A549 (cell line): ENCODE measurements around the gene ZNF319. TPM values are rescaled to one million over a fixed set of nuclear protein-coding genes. Genes with fewer than 3 reads are reported as not detected.
A peak's percentile ranks its signal among the peaks of the same experiment; 100 is the strongest.

Experiments used
- ATAC-seq, 2 experiments: fragments of 200-7000 bp in 1 of 2; fragments of >200 bp in 1 of 2; cut with Nextera tagmentation in 1 of 2; cut with Tn5 transposase in 1 of 2; 3 replicates each; pipeline versions ENCODE4 v1.8.0 to v1.9.1; 2018 to 2020; ENCODE audit warnings: mild to moderate bottlenecking in 1 of 2, moderate library complexity in 1 of 2
- CTCF ChIA-PET: fragments of 300-600 bp; sonication (Branson Sonifier 250); formaldehyde crosslinking; extraction: SDS; loops from one replicate; lab custom pipeline; 2021; ENCODE audit warnings: antibody characterized with exemption, inconsistent platforms; lab: Yijun Ruan, JAX
- POLR2A ChIA-PET: fragments of 350-600 bp; formaldehyde crosslinking; extraction: SDS; loops from one replicate; lab custom pipeline; 2021; ENCODE audit warnings: antibody characterized with exemption, inconsistent platforms; lab: Yijun Ruan, JAX
- DNase-seq, 2 experiments: peaks; one replicate each; pipeline versions ENCODE4 v3.0.0 to v3.0.0-alpha.2; 2011 to 2016; ENCODE audit warnings: low read depth in 1 of 2, low spot score in 1 of 2
- FAIRE-seq: peaks from 2 replicates; lab custom pipeline; 2011; peaks lifted over from hg19 to GRCh38; lab: Jason Lieb, UNC
- H3K27ac ChIP-seq, 2 experiments: fragments of >200 bp; sonication (Bioruptor Twin); formaldehyde crosslinking; 3 replicates each; pipeline ENCODE4 v1.5.1; 2016 to 2017
- H3K4me1 ChIP-seq: fragments of >200 bp; sonication (Bioruptor Twin); formaldehyde crosslinking; 3 replicates; pipeline ENCODE4 v1.6.1; 2016
- H3K4me2 ChIP-seq: fragments of >200 bp; sonication (Bioruptor Twin); formaldehyde crosslinking; 3 replicates; pipeline ENCODE4 v1.6.1; 2016
- H3K4me3 ChIP-seq: fragments of >200 bp; sonication (Bioruptor Twin); formaldehyde crosslinking; 3 replicates; pipeline ENCODE4 v1.5.1; 2016
- H3K9me3 ChIP-seq: fragments of >200 bp; sonication (Bioruptor Twin); formaldehyde crosslinking; 3 replicates; pipeline ENCODE4 v1.6.1; 2016
- CHD4 ChIP-seq: fragments of 200-600 bp; sonication (generic); IDR thresholded peaks from 2 replicates; pipeline ENCODE4 v1.6.1; 2016; ENCODE audit warnings: antibody characterized with exemption, mild to moderate bottlenecking, borderline replicate concordance
- ELK1 ChIP-seq: fragments of 150-350 bp; IDR thresholded peaks from 2 replicates; pipeline ENCODE4 v1.6.1; 2014; ENCODE audit warnings: low read depth, mild to moderate bottlenecking, low read length
- EP300 ChIP-seq, 2 experiments: fragments of >200 bp; sonication (Bioruptor Twin); formaldehyde crosslinking; IDR thresholded peaks; 2 replicates in 1 of 2; 3 replicates in 1 of 2; pipeline ENCODE4 v1.6.1; 2016 to 2017
- FOSB ChIP-seq: fragments of 250-450 bp; sonication (Bioruptor Pico); IDR thresholded peaks from 2 replicates; pipeline ENCODE4 v1.5.0; 2020; ENCODE audit warnings: mild to moderate bottlenecking, moderate library complexity
- FOXS1 ChIP-seq: fragments of 250-450 bp; sonication (Bioruptor Pico); IDR thresholded peaks from 2 replicates; pipeline ENCODE4 v1.5.0; 2020; ENCODE audit warnings: mild to moderate bottlenecking, moderate library complexity
- HDAC2 ChIP-seq: fragments of 200-600 bp; sonication (generic); IDR thresholded peaks from 2 replicates; pipeline ENCODE4 v1.6.1; 2016
- HES2 ChIP-seq: fragments of >200 bp; sonication (Bioruptor Twin); formaldehyde crosslinking; IDR thresholded peaks from 2 replicates; pipeline ENCODE4 v1.6.1; 2016
- HMGXB4 ChIP-seq: fragments of 250-450 bp; sonication (Bioruptor Pico); IDR thresholded peaks from 2 replicates; pipeline ENCODE4 v1.5.0; 2021; ENCODE audit warnings: mild to moderate bottlenecking, moderate library complexity, borderline replicate concordance
- HOXA7 ChIP-seq: fragments of 250-450 bp; sonication (Bioruptor Pico); IDR thresholded peaks from 2 replicates; pipeline ENCODE4 v1.5.0; 2020; ENCODE audit warnings: mild to moderate bottlenecking, moderate library complexity
- HOXB13 ChIP-seq: fragments of 250-450 bp; sonication (Bioruptor Pico); IDR thresholded peaks from 2 replicates; pipeline ENCODE4 v1.5.0; 2020; ENCODE audit warnings: low read depth, mild to moderate bottlenecking, moderate library complexity
- KDM1A ChIP-seq: fragments of 200-600 bp; sonication (generic); IDR thresholded peaks from 2 replicates; pipeline ENCODE4 v1.6.1; 2016; ENCODE audit warnings: low read depth, mild to moderate bottlenecking
- NR3C1 ChIP-seq: fragments of >200 bp; sonication (Bioruptor Twin); formaldehyde crosslinking; IDR thresholded peaks from 3 replicates; pipeline ENCODE4 v1.6.1; 2017
- PHF8 ChIP-seq: fragments of 200-600 bp; sonication (generic); IDR thresholded peaks from 2 replicates; pipeline ENCODE4 v1.6.1; 2016; ENCODE audit warnings: low read depth, mild to moderate bottlenecking, antibody characterized with exemption, moderate library complexity, borderline replicate concordance
- POLR2AphosphoS2 ChIP-seq: conservative IDR thresholded peaks from 2 replicates; pipeline ENCODE4 v1.6.1; 2012; ENCODE audit warnings: low read length, improper control_type of control experiment, inconsistent platforms
- RCOR1 ChIP-seq: fragments of 150-350 bp; IDR thresholded peaks from 2 replicates; pipeline ENCODE4 v1.6.1; 2014; ENCODE audit warnings: antibody characterized with exemption, low read length, low read depth
- RFX5 ChIP-seq: fragments of 450-650 bp; IDR thresholded peaks from 2 replicates; pipeline ENCODE4 v1.7.1; 2014; ENCODE audit warnings: antibody characterized with exemption, mild to moderate bottlenecking, moderate library complexity
- TFCP2L1 ChIP-seq: fragments of 250-450 bp; sonication (Bioruptor Pico); IDR thresholded peaks from 2 replicates; pipeline ENCODE4 v1.5.0; 2021; ENCODE audit warnings: mild to moderate bottlenecking
- ZFP36 ChIP-seq: fragments of 450-650 bp; IDR thresholded peaks from 2 replicates; pipeline ENCODE4 v1.6.1; 2014; ENCODE audit warnings: borderline replicate concordance; ENCODE audit not compliant: partially characterized antibody
- WGBS: methylation state at CpG from one replicate; pipeline ENCODE4 v1.1.6; 2017; ENCODE audit errors: missing lambda C conversion rate; 5-methylcytosine and 5-hydroxymethylcytosine counted together
- polyA plus RNA-seq, 4 experiments: library from polyadenylated mRNA; depleted of rRNA in 3 of 4; stranded (reverse); fragments of >200 nt; fragmentation: RNase III in 1 of 4; extraction: RNeasy Plus Mini Kit Qiagen cat#74134 plus additional on column Dnase treatment in 1 of 4; gene quantifications; 2 replicates in 3 of 4; 3 replicates in 1 of 4; pipeline ENCODE4 v1.2.3, GENCODE V29; 2011 to 2017

The ZNF319 gene
- polyA plus RNA-seq, 2 of the 4 experiments (the other 2 are of a cell fraction) = 10.8 to 11.3 TPM

GRCh38 chr16:57949013-57949412 lies 51.5 kb downstream of the ZNF319 start:
- POLR2A ChIA-PET = no interaction called here
- Histone ChIP-seq H3K27ac (no peak overlapping the region), H3K4me1 (no peaks in the 10 kb centered on the region), H3K4me3 (no peak overlapping the region), H3K4me2 (no peak overlapping the region), H3K9me3 (no peaks in the 10 kb centered on the region)
- no peak for TF ChIP-seq FOSB (CRISPR knock-in tag)
- TF ChIP-seq RCOR1 = no peak
- TF ChIP-seq POLR2AphosphoS2 = no peak
- ATAC-seq = peak in 1 of 2 experiments; percentile 10; a peak in 1 of 6 replicates
- no peak for DNase-seq
- CTCF ChIA-PET = interaction anchor here (0.9 kb wide), 1 partner anchor 14 kb away, joined by 3 read pairs; no protein-coding TSS in a partner anchor
- FAIRE-seq = no peak
- 10% methylated on average over 2 of the region's 2 CpGs for WGBS

- 69% methylated on average over 5 of the region's 5 CpGs for WGBS
- DNase-seq (no peak), ATAC-seq (no peak), FAIRE-seq (no peak)
- ChIA-PET POLR2A (no interaction called here), CTCF (interaction anchor here (0.8 kb wide), 1 partner anchor 20 kb away, joined by 3 read pairs; no protein-coding TSS in a partner anchor)
- H3K9me3 ChIP-seq = no peaks in the 10 kb centered on the region
- TF ChIP-seq HOXB13 (CRISPR knock-in tag) (no peak), ELK1 (no peak), HMGXB4 (CRISPR knock-in tag) (no peak), FOXS1 (CRISPR knock-in tag) (no peak), RFX5 (no peak), ZFP36 (peak; percentile 46)
- no peak overlapping the region for H3K4me2 ChIP-seq
- no peak overlapping the region for H3K4me3 ChIP-seq
- no peak overlapping the region for H3K27ac ChIP-seq
- no peaks in the 10 kb centered on the region for H3K4me1 ChIP-seq
These were observed 52.4 kb downstream of the ZNF319 start for GRCh38 chr16:57948027-57948426.

- H3K4me2 ChIP-seq = no peak overlapping the region
- peak; percentile 17 for TF ChIP-seq ZFP36
- TF ChIP-seq PHF8 = no peak
- no peak for TF ChIP-seq HOXB13 (CRISPR knock-in tag)
- 82% methylated on average over 2 of the region's 2 CpGs for WGBS
These were observed 53.2 kb downstream of the ZNF319 start for GRCh38 chr16:57947261-57947660.

GRCh38 chr16:57946181-57946801 lies 54.2 kb downstream of the ZNF319 start:
- no peak overlapping the region for H3K27ac ChIP-seq

More at GRCh38 chr16:57947261-57947660, 53.2 kb downstream of the ZNF319 start:
- FAIRE-seq (no peak), ATAC-seq (no peak), DNase-seq (no peak)
- no peaks in the 10 kb centered on the region for H3K9me3 ChIP-seq
- CTCF ChIA-PET = interaction anchor here (0.8 kb wide), 1 partner anchor 21 kb away, joined by 3 read pairs; no protein-coding TSS in a partner anchor
- POLR2A ChIA-PET = no interaction called here
- no peaks in the 10 kb centered on the region for H3K4me1 ChIP-seq
- H3K4me3 ChIP-seq = no peak overlapping the region
- H3K27ac ChIP-seq = no peak overlapping the region

More at GRCh38 chr16:57946181-57946801, 54.2 kb downstream of the ZNF319 start:
- Histone ChIP-seq H3K4me2 (no peak overlapping the region), H3K9me3 (no peaks in the 10 kb centered on the region), H3K4me1 (peaks cover 3% of the 10 kb centered on the region), H3K4me3 (no peak overlapping the region)
- FAIRE-seq (no peak), DNase-seq (no peak), ATAC-seq (peak; percentile 15 to 32; a peak in 4 of 6 replicates)
- CTCF ChIA-PET = interaction anchor here (1.1 to 1.3 kb wide), 3 partner anchors 9 to 48 kb away, joined by 3 to 4 read pairs (median 4); no protein-coding TSS in a partner anchor
- no peak for TF ChIP-seq EP300 (IDR thresholded peaks at IDR 0.05)
- TF ChIP-seq CHD4 = no peak
- TF ChIP-seq KDM1A = no peak
- no peak for TF ChIP-seq POLR2AphosphoS2
- no peak for TF ChIP-seq RFX5
- TF ChIP-seq TFCP2L1 (CRISPR knock-in tag) = no peak
- no peak for TF ChIP-seq NR3C1
- TF ChIP-seq FOSB (CRISPR knock-in tag) = no peak
- no peak for TF ChIP-seq HOXA7 (CRISPR knock-in tag)
- TF ChIP-seq HDAC2 = no peak
- TF ChIP-seq HES2 = no peak
- WGBS = 80% methylated on average over 13 of the region's 13 CpGs
- POLR2A ChIA-PET = no interaction called here
